NCI-H2107 treated with DMSO at 0.1 percent for 48 hours (cell line): Measurements from ENCODE around the gene IGF1.
"Not testable (repeated sequence)": the region's sequence is repeated elsewhere in the genome, so short reads cannot be mapped to it uniquely, and the experiment has no call there.

Experiments used
- DNase-seq: peaks from one replicate; lab custom pipeline; 2025; ENCODE audit not compliant: unreplicated experiment; lab: John Stamatoyannopoulos, UW

IGF1 gene

GRCh38 chr12:102390068-102390467 lies 90.3 kb downstream of the IGF1 start:
- no peak for DNase-seq

DNA sequence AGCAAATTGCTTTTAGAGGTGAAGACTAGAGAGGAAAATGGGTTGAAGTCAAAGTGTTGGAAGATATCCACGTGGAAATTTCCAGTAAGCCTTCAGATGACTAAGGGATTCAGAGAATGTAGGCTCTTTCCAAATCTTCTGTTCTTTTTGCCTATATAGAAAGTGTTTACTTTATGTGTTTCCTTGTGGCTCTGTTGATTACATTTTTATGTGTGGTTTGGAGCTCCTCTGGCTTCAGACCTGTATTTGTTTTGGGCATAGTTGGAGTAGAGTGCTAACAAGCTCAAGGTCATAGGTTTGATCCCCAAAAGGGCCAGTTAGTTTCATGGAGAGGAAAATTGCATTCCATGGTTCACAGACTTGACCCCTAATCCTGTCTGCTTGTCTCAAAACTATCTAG lies 91.9 kb downstream of the IGF1 start:
- DNase-seq = no peak

- no peak for DNase-seq
These were observed 95.0 kb downstream of the IGF1 start for GRCh38 chr12:102385343-102385742.

DNA sequence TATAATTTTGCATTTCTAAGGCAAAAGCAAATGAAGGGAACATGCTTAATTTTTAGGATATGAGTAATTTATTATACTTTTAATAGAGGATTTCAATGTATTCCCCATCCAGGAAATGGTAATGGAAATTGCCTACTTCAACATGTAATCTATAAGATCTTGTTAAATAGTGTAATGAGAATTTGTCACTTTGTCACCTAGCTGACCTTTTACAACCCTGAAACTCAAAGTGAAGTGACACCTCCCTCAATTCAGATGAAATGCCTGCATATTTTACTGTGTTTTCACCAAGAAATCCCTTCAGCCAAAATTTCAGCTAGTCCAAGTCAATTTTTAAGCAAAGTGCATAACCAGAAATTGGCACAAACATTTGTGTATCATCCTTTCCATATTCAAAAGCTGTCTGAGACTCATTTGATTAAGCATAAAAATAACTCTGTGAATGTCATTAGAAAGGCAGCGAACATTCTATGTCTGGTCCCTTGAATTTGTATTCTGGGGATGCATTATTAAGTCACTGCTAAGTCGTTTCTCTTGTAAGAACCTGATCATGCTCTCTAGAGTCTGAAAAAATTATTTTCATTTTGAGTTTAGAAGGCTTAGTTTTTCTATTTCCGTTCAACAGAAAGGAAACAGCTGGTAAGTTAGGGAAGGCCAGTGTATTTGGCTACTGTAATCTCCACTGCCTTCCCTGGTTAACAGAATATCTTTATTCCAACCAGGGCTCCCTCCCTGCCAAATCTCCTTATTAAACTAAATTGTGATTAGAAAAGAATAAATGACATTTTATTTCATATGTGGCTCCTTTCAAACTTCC lies 100.8 kb downstream of the IGF1 start:
- DNase-seq = no peak

DNA sequence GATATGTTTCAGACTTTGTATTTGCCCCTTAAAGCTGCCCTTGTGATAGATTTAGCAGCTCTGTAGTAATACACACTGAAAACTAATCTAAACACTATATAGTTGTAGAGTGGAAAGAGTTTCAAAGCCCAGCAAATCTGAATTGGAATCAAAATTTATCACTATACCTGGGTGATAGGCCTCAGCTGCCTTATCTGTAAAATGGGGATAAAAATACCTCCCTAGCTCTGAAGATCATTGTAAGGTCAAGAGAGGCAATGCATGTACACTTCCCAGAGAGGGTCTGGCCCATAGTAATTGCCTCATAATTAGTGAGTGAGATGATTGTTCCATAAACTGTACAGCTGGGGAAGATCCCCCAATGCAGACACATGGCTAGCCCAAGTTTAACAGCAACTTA lies 103.6 kb downstream of the IGF1 start:
- DNase-seq = no peak

DNA sequence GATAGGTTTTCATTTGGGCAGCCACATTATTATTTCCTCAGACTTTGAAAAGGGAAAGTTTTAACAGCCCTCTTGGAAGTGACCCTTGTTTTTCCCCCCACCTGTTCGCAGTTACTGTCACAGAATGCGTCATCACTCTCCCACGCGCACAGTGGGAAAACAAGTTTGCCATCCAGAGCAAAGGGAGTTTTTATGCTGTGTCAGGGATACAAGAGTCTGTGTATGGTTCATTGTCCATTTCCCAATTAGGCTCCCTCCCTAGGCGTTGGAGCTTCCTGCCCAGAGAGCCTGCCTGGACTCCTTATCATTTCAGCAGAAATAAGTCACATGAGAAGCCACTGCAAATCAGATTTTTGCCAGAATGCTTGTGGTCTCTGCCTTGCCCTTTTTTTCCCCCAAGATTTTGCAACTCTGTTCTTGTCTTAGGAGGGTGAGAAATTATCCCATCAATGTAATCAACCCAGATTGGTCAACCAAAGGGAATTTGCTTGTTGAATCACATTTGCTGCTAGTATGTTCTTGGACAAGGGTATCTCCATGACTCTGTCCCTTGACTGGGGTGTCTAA lies 104.1 kb downstream of the IGF1 start:
- no peak for DNase-seq

GRCh38 chr12:102374190-102374589 lies 106.2 kb downstream of the IGF1 start:
- DNase-seq = no peak

DNA sequence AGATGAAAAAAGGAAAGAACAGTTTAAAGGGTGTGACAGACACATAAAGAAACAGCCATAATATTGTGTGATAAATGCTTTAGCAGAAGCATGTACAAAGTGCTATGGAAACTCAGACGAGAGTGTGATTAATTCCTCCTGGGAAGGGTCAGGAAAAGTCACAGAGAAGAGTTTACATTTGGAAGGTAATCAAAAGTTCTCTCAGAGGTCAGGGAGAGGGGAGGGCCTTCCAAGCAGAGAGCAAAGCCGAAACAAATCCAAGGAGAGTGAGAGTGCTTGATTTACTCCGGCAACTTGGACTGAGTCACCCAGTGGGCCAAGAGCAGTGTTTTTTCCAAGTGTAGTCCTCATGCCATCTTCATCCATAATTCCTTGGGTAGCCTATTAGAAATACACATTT lies 108.3 kb downstream of the IGF1 start:
- no peak for DNase-seq

DNA sequence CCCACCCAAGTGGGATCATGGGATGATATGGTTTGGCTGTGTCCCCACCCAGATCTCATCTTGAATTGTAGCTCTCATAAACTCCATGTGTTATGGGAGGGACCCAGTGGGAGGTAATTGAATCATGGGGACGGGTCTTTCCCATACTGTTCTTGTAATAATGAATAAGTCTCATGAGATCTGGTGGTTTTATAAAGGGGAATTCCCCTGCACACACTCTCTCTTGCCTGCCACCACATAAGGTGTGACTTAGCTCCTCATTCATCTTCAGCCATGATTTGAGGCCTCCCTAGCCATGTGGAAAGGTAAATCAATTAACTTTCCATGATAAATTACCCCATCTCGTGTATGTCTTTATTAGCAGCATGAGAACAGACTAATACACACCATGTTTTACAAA lies 109.2 kb downstream of the IGF1 start:
- DNase-seq = no peak

DNA sequence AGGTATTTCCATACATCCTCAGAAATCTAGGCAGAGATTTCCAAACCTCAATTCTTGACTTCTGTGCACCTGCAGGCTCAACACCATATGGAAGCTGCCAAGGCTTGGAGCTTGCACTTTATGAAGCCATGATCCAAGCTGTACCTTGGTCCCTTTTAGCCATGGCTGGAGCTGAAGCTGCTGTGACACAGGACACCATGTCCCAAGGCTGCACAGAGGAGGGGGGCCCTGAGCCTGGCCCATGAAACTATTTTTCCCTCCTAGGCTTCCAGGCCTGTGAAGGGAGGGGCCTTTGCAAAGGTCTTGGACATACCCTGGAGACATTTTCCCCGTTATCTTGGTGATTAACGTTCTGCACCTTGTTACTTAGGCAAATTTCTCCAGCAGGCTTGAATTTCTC lies 110.5 kb downstream of the IGF1 start:
- no peak for DNase-seq

- no peak for DNase-seq
These were observed 115.0 kb downstream of the IGF1 start for GRCh38 chr12:102365365-102365764.

DNA sequence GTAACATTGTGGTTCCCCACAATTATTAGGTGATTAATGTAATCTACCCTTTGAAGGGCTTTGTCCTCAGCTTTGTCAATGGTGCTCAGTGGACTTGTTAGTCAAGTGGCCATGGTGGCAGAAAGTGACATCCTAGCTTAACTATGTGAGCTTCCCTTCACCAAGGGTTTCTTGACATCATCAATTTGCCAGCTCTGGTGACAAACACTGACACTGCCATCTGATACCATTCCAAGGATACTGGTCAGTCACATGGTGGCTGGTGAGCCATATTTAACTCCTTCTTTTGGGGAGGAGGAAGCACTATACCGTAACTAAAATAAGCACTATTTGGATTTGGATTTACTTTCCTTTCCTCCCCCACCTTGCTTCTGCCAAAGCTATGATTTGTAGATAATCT lies 115.7 kb downstream of the IGF1 start:
- DNase-seq = no peak

DNA sequence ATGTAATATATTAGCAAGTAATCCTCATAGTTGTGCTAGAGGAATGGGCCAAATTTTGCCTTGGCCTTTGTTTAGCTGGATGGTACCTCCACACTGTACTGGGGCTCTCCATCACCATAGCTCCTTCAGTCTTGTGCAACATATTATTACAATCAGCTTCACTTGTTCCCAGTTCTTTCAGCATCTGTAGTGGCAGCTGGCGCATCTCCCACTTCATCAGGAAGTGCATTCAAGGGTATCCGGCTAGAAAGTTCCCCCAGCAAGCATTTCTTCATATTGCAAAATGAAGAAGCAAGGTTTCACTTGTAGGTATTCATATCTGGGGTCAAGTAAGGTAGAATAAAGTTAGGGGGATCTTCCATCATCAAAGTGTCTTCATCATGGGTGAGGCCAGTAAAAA lies 123.7 kb downstream of the IGF1 start:
- no peak for DNase-seq

DNA sequence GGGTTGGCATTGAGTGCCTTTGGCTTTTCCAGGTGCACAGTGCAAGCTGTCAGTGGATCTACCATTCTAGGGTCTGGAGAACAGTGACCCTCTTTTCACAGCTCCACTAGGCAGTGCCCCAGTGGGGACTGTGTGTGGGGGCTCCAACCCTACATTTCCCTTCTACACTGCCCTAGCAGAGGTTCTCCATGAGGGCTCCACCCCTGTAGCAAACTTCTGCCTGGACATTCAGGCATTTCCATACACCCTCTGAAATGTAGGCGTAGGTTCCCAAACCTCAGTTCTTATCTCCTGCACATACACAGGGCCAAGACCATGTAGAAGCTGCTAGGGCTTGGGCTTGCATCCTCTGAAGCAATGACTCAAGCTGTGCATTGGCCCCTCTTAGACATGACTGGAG lies 126.1 kb downstream of the IGF1 start:
- DNase-seq = not testable (repeated sequence)

GRCh38 chr12:102351322-102351721 lies 129.0 kb downstream of the IGF1 start:
- DNase-seq = no peak

DNA sequence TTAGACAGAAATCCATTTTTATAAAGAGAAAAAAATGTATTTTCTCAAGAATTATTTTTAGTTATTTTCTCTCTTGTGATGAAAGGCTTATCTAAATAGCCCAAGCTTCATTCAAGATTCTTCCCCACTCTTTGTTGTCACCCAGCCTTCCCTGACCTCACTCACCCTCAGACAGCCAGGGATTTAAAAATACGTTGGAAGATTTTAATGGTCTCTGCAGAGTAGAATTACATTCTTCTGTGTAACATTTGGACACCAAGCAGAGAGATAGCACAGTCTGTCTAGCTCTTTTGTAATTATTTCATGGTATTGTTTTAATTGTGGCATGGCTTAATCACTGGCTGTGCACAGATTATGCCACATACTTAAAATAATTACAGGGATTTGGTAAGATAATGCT lies 130.3 kb downstream of the IGF1 start:
- no peak for DNase-seq

DNA sequence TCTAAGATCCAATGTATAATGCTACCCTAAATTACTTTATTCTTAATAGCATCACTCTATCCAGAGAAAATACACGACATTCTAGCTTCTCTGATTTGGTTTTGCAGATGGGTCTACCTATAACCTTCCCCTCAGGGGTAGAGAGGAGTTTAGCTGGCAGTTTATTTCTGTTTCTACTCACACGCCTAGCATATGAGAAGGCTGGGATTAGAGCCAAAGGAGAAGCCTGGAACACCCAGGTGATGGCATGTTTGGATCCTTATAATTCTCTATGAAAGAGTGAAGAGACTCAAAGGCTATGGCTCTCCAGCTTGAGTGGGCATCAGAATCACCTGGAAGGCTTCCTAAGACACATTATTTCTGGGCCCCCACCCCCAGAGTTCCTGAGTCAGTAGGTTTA lies 131.3 kb downstream of the IGF1 start:
- no peak for DNase-seq

DNA sequence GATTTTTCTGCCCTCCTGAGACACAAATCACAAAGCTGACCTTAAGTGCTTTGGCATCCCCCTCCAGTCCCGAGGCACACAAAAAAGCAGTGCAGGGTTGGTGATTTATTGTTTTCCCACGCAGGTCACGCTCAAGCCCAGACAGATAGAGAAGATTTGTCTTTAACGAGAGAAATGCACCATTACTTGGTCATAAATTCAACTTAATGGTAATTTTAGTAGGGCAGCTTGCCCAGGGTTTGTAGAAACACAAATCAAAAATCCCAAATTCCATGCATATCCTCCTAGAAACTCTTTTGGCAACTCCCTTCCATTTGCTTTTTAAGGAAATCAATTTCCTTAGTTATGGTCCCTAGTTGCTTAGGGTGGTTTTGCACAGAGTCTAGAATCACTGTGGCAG lies 132.6 kb downstream of the IGF1 start:
- no peak for DNase-seq
